ENCODE measurements around the gene GGNBP2.
"Not testable (repeated sequence)": the region's sequence is repeated elsewhere in the genome, so short reads cannot be mapped to it uniquely, and the experiment has no call there.

DNA sequence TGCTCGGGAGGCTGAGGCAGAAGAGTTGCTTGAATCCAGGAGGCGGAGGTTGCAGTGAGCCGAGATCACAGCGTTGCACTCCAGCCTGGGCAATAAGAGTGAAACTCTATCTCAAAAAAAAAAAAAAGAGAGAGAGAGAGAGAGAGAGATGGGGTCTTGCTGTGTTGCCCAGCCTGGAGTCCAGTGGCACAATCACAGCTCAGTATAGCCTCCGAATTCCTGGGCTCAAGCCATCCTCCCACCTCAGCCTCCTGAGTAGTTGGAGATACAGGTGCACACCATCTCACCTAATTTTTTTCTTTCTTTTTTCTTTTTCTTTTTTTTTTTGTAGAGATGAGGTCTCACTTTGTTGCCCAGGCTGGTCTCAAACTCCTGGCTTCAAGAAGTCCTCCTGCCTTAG, 60.3 kb downstream of the GGNBP2 start:
- not testable (repeated sequence) for TF ChIP-seq POLR2A (IDR thresholded peaks at IDR 0.05)
- TF ChIP-seq, protein P1, sequence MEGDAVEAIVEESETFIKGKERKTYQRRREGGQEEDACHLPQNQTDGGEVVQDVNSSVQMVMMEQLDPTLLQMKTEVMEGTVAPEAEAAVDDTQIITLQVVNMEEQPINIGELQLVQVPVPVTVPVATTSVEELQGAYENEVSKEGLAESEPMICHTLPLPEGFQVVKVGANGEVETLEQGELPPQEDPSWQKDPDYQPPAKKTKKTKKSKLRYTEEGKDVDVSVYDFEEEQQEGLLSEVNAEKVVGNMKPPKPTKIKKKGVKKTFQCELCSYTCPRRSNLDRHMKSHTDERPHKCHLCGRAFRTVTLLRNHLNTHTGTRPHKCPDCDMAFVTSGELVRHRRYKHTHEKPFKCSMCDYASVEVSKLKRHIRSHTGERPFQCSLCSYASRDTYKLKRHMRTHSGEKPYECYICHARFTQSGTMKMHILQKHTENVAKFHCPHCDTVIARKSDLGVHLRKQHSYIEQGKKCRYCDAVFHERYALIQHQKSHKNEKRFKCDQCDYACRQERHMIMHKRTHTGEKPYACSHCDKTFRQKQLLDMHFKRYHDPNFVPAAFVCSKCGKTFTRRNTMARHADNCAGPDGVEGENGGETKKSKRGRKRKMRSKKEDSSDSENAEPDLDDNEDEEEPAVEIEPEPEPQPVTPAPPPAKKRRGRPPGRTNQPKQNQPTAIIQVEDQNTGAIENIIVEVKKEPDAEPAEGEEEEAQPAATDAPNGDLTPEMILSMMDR (IDR thresholded peaks at IDR 0.05) = not testable (repeated sequence)

Data from body of pancreas (tissue), 4 donors.